HG03442 (cell line): ENCODE measurements around the gene ZBTB17.

Experiments
- ATAC-seq: cut with Tn5 transposase; IDR thresholded peaks from one replicate; pipeline ENCODE4 v1.9.1; 2021; ENCODE audit warnings: mild to moderate bottlenecking, moderate library complexity; ENCODE audit not compliant: unreplicated experiment

Gene ZBTB17

DNA sequence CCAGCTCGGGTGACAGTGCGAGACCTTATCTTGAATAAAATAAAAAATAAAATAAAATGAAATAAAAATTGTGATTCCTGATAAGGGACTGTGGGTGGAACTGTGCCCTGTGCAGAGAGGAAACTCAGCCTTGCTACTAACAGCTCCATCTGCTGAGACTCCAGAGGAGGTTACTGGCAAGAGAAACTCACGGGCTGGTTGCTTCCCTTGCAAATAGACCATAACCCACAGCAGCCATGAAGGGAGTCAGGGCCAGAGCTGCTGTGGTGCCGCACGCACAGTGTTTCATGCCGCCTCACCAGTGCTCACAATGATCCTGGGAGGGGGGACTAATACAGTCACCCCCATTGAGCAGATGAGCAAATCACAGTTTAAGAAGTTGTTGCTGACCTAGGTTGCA lies 13.7 kb downstream of the ZBTB17 start:
- no peak for ATAC-seq

DNA sequence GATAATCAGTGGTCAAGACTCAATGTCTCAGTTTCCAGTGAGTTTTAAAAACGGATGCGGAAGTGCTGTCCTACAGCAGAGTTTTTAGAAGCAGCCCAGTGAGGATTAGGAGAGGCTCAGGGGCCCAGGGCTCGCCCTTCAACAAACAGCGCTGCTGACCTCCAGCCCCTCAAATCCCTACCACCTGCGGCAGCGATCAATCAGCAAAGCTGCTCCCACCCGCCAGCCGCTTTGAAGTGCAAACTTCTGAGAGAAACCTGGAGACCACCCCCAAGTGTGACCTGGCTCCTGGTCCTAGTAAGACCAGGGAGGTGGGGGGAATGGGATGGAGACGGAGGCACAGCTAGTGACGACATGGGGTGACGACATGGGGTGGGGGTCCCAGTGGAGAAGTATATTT lies 14.4 kb downstream of the ZBTB17 start:
- ATAC-seq = no peak

DNA sequence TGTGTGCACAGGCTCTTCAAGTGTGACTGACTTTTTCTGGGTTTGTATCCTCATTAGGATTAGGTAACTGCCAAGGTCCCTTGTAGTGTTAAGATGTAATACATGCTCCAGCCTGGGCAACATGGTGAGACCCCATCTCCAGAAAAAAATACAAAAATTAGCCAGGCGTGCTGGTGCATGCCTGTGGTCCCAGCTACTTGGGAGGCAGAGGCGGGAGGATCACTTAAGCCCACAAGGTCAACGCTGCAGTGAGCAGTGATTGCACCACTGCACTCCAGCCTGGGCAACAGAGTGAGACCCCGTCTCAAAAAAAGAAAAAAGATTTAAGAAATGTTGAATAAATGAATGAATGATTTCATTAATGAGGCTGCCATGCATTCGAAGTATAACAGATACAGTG lies 15.1 kb downstream of the ZBTB17 start:
- ATAC-seq = no peak

DNA sequence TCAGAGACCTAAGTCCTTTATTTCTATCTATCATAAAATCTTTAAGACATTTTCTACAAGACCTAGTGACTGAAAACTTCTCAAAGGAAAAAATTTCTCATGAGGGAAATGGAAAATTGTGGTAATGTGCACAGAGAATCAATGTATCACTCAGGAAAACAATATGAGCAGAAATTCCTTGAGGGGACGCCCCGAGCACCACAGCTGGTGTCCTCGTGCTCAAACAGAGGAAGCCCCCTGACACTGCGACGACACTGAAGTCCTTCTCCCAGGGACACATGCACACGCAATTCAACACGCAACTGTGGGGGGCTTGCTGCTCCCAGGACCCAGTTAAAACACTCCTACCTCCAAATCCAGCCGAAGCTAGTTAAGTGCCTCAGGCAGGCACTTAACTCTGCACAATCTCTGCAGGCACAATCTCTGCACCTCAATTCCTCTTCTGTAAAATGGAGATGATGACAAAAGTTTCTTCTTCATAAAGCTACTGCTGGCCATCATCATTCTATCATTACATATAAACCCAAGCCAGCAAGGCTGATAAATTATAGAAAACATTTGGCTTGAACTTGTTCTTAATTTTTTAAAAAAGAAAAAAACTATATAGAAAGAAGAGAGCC lies 16.0 kb downstream of the ZBTB17 start:
- no peak for ATAC-seq

DNA sequence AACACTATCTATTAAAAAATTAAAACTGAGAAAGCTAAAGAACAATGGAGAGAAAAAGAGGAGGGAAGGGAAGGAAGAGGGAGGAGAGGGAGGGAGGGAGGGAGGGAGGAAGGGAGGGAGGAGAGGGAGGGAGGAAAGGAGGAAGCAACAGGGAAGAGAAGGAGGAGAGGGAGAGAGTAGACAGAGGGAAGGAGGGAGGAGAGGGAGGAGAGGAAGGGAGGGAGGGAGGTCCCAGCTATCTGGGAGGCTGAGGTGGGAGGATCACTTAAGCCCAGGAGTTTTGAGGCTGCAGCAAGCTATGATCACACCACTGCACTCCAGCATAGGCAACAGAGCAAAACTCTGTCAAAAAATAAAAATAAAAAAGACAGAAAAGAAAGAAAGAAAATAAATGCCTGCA lies 16.5 kb downstream of the ZBTB17 start:
- ATAC-seq = no peak

DNA sequence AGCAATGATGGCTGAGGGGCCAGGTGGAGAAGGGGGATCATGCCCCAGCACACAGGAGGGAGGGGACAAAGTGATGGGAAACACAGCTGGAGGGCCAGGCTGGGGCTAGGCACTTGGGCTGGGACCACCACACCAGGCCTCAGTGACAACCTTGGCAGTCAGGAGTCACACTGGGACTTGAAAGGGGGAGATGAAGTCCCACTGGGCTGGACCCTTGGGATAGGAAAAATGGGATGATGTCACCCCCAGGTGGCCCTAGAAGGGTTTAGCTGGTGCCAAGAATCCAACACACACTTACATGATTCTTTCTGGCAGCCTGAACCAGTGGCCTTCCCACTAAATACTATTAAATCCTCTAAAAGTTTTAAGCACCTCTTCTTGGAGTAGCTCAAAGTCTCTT lies 17.1 kb downstream of the ZBTB17 start:
- ATAC-seq = no peak

DNA sequence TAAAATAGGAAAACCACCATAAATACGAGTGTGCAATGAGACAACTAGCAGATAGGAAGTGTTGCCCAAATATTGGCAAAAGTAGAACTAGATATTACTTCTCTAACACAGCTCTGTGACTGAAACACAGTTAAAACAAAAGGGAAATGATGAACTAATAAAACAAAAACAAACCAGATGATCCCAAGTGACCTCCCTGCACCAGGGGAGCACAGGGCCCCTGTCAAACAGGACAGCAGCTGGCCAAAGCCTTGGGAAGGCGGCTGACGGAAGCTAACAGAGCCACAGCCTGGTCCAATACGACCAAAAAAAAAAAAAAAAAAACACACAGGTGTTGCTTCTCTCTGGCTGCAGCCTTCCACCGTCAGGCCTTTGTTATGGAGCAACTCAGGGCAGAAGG lies 17.8 kb downstream of the ZBTB17 start:
- ATAC-seq = no peak

DNA sequence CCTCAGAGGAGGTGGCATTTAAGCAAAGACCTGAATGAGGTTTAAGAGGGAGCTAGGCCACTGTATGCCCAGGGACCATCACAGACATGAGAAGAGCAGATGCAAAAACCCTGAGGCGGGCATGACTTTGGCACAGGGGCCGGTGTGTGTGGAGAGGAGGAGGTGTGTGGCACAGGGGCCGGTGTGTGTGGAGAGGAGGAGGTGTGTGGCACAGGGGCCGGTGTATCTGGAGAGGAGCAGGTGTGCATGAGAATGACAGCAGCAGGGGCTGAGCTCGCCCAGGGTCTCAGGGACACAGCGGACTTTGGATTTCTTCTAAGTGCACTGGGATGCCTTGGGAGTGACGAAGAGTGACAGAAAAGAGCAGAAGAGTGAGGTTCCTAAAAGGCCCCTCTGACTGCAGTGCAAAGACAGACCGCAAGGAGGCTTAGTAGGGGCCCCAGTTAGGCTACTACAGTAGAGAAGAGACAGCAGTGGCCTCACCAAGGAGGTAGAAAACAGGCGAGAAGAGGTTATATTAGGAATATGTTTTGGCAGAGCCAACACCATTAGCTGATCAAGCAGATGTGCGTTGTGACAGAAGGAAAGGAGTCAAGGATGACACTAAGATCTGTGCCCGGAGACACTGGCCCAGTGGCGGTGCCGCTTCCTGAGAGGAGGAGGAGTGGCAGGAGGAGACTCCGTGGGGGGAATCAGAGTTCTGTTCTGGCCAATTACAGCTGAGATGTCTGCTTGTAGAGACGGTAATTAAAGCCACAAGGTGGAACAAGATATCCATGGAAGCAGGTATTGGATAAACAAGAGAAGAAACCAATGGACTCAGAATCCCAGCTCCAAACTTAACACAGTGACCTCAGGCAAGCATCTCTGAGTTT lies 18.4 kb downstream of the ZBTB17 start:
- no peak for ATAC-seq

DNA sequence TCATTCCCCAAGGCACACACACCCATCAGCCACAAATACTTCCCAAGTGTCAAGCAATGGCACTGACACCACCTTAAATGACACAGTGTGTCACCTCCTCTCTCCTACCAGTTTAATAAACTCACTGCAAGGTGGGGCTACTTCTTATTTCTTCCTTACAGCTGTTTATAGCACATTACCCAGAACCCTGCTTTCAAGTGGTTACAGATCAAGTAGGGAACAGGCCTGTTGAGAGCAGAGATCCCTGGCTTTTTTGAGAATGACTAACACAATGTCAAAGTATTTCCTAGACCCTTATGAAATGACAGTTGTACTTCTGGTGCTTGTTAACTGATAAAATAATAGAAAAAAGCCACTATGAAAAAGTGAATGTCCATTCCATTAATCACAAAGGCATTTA lies 19.8 kb downstream of the ZBTB17 start:
- ATAC-seq = no peak

DNA sequence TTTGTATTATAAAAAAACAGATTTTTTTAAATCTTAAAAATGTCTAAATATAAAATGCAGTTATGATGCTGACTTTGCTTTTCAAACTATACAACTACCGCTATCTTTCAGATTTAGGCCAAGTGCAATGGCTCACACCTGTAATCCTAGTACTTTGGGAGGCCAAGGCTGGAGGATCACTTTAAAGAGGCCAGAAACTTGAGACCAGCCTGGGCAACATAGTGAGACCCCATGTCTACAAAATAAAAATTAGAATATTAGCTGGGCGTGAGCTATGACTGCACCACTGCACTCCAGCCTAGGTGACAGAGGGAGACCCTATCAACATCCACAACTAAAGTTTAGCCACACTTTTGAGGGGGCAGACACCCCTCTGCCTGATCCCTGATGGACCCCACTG lies 20.3 kb downstream of the ZBTB17 start:
- ATAC-seq = no peak

DNA sequence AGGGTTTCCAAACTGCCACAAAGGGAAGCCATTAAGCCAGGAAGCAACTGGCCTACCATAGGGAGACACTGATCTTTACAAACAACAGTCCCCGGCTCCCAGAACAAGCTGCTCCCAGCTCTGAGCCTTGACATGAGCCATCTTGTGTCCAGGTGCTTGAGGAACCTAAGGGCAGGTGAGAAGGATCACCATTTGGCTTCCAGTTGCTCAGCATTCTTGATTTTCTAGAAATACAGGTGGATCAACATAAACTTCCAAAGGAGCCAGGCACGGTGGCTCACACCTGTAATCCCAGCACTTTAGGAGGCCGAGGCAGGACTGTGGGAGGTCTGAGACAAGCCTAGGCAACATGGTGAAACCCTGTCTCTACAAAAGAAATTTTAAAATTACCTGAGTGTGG lies 21.6 kb downstream of the ZBTB17 start:
- ATAC-seq = no peak

DNA sequence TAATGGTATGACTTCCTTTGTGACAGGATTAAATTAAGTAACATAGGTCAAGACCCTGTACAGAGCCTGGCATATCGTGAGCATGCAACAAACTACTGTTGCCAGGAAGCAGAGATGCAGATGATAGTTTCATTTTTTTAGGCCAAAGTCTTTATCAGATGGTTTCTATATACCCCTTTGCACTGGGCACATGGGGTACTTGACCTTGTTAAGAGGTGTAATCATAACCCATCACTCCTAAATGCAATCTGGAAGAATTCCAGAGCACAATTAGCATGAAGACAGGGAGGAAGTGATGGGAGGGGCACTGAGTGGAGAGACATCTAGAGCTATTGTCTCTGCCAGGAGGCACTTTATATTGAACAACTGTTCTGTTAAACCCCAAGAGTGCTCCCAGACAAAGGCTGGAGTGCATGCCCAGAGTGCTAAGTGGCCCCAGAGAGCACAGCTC lies 22.1 kb downstream of the ZBTB17 start:
- ATAC-seq = no peak

DNA sequence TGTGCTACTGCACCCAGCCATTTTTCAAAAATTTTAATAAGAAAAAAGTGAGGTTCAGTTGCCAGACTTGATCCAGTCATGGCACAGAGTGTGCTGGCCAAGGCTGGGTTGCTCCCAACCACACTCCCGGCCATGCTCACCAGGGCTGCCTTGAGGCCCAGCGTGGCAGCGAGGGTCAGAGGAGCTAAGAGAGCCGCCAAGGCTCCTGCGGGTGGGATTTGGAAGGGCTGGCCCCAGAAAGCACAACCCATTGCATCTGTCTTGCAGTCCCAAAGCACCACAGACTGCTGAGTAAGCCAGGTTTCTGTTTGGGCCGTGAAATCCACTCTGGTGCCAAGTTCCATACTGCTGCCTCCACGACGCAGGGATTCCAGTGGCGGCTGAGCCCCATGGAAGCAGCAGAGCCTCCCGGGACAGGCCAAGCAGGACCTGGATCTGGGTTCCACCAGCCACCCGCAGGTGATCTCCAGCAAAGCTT lies 22.6 kb downstream of the ZBTB17 start:
- ATAC-seq = no peak

DNA sequence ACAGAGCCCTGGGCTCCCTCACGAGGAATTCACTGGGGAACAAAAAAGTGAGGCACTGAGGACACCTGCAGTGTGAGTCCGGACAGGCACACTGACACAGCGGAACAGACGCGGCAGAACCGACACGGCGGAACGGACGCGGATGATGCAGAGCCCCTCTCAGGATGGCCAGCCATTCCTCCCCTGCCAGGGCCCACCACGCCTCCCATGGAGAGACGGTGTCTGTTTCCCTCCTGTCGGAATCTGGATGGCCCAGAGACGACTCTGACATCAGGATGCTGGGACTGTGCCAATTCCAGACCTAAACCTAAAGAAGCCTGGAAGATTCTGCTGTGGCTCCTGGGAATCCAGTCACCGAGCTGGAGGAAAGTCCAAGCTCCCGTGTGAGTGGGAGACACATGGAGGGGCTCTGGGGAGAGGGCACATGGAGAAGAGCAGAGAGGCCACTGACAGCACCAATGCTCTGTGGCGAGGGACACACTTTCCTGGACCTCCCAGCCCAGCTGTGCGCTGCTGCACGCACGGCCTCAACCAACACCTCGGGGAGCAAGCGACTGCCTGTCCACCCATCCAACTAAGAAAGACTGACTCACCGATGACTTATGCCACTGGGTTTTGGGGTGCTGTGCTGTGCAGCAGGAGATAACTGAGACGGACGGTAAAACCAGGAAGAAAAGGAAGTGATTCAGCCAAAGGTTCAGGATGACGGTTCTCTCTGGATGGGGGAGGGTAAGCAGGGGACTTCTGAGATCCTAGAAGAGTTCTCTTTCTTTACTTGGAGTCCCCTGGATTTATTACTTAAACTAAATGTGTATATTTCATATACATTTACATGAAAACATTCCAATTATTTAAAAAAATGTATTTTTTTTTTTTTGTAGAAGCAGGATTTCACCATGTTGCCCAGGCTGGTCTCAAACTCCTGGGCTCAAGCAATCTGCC lies 23.3 kb downstream of the ZBTB17 start:
- ATAC-seq = no peak

DNA sequence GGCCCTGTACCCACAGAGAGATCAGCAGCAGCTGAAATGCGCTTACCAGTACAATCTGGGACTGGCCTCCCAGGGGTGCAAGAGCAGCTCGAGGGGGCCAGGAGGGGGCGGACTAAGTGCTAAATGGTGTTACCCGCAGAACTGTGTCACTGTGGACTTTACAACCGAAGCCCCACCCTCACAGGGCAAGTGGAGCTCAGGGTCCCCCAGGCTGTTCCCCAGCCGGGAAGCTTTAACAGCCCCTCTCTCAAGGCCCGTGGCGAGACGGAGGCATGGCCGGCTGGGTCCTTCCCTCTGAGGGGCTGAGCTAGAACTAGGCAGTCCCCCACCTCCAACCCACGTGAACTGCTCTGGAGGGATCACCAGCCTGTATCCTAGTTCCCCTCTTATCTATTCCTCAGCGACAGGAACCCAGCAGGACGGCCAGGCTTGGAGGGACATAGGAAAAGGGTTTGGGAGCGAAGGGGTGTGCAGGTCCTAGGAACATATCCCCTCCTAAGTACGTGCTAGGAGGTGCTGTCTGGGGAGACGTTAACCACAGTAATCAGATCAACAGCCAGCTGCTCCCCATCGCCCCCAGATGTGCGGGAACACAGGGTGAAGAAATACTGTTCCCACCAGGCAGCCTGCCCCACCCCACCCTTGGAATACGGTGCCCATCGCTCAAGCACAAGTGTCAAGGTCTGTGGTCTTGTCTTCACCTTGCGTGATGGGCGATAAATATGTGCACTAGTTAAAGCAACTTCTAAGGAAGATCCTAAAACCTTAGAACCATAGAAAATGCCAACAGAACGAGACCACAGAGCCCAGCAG lies 24.4 kb downstream of the ZBTB17 start:
- ATAC-seq = no peak

DNA sequence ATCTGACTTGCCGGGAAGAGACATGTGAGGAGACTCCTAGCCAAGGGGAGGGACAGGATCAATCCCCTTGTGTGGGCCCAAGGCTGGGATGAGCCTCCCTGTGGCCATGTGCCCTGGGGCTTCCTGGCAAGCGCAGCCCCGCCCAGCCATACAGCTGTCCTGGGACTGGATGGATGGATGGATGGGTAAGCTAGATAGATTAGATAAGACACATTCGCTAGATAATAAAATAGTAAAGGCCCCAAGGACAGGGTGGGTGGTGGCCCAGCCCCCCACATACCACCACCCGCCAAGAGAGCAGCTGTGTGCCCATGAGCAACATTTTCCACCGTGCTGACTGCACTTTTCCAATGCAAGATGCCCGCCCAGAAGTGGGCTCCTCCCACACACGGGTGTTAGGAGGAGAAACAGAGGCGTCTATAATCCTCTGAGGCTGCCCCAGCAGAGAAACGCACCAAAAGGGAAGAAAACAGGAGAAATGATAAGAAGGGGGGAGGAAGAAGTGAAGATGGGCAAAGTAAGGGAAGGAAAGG lies 25.1 kb downstream of the ZBTB17 start:
- ATAC-seq = no peak

DNA sequence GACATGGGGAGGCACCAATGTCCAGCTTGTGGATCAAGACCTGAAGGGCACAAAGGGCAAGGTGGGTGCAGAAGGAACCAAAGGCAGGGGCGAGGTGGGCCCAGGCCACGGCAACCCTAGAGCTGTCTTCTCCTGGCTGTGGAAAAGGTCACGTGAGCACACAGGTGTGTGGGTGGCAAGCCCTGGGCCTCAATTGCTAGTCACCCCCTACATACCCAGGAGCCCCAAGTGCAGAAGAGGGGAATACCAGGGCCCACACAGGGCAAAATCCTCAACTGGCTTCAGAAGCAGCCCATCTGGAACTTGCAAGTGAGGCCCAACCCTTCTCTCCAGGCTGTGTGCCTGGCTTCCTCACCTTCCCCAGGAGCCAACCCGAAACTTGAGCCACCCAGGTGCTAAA lies 25.6 kb downstream of the ZBTB17 start:
- ATAC-seq = no peak

DNA sequence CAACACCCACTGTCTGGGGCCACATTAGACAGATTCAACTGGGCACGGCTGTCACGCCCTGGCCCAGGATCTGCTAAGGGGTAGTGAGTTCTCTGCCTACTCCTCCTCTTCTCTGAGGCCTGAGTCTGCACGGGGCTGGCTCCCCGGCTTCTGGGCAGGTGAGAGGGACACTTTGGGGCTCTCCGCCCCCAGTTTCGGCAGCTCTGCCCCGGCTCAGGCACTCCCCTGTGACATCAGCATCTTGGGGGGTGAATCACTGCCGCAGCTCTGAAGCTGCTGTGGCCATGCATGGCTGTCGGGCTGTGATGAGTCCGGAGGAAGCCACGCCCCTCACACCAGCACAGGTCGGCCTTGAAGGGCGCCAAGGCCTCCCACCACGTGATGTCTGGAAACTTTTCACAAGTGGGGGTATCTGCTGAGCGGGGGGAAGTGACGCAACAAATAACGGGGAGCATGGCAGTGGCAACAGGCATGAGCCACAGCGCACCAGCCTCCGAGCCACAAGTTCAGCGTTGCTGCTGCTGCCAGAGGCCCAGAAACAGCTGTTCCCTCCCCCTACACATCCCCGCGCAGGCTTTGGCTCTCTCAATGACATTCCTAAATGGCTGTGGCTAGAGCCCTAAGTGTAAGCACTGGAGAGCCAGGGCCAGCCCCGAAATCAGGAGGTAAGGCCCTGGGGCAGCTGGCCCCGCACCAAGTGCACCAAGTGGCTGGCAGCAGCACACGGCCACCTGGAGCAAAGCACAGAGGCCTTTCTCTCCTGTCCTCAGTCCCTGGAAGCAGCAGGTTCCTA lies 26.3 kb downstream of the ZBTB17 start:
- ATAC-seq = peak; percentile 52
